GM18498 (cell line): ENCODE results near the gene ZNF862.

Source experiments
- ATAC-seq: cut with Tn5 transposase; IDR thresholded peaks from one replicate; pipeline ENCODE4 v1.9.1; 2021; ENCODE audit warnings: mild to moderate bottlenecking, moderate library complexity; ENCODE audit not compliant: unreplicated experiment

ZNF862 gene

DNA sequence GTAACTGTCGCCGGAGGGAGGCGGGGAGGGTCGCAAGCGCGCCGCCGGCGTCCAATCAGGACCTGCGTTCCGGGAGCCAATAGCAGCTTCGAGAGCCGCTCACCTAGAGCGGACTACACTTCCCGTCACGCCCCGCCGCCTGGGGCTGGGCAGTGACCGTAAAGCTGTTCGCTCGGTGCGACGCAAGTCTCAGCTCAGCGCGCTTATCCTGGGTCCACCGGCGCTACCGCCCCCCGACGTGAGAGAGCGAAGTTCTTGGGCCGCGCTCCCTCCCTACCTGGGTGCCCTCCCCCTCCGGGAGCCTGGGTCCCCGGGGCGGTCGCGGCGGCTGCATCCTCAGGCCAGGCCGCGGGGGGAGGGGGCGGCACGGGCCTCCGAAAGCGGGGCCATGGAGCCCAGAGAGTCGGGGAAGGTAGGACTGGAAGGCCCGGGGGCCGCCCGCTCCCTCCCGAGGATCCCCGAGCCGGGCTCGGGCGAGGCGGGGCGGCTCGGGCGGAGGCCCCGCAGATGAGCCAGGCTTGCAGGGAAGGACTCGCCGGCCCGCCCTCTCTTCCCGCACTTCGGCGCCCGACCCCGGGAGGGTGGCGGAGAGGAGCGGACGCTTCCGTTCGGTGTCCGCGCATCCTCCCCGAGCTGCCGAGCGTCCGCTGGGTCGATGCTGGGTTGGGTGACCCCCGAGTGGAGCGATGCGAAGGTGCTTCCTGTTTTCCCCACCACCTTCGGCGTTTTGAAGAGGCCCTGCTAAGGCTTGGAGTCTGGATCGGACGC, at the start of gene ZNF862:
TSS of gene ZNF862 (plus strand) at position 152 of the 768 bp plus-strand sequence. CDS start at position 389, 237 bp downstream.
- peak; percentile 99 for ATAC-seq

GRCh38 chr7:149789101-149789500, 49.1 kb upstream of the ZNF862 start:
- no peak for ATAC-seq

DNA sequence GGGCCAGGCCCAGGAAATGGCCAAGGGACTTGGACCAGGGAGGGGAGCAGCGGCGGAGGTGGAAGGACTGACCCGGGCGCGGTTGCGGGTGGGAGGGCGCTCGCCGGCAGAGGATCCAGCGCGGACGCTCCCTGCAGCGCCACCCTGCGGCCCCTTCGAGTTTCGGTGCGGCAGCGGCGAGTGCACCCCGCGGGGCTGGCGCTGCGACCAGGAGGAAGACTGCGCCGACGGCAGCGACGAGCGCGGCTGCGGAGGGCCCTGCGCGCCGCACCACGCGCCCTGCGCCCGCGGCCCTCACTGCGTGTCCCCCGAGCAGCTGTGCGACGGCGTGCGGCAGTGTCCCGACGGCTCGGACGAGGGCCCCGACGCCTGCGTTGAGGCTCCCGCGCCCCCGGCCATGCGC, 48.0 kb upstream of the ZNF862 start:
- ATAC-seq, result no peak

- no peak for ATAC-seq
These were observed 47.3 kb upstream of the ZNF862 start for GRCh38 chr7:149790754-149791360.

- ATAC-seq, result no peak
These were observed 46.6 kb upstream of the ZNF862 start for GRCh38 chr7:149791411-149792219.

DNA sequence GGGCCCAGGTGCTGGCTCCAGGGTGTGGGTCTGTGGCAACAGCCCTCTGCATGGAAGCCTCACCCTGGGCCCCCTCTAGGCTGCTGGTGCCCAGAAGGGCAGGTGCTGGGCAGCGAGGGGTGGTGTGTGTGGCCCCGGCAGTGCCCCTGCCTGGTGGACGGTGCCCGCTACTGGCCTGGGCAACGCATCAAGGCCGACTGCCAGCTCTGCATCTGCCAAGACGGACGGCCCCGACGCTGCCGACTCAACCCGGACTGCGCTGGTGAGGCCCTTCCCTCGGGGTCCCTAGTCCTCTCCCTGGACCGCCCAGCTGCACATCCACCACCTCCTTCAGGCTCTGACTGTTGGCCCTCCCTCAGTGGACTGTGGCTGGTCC, 46.0 kb upstream of the ZNF862 start:
- ATAC-seq, result no peak

GRCh38 chr7:149793261-149793660, 44.9 kb upstream of the ZNF862 start:
- no peak for ATAC-seq

GRCh38 chr7:149794661-149795060, 43.5 kb upstream of the ZNF862 start:
- no peak for ATAC-seq

- ATAC-seq, result no peak
These were observed 43.0 kb upstream of the ZNF862 start for GRCh38 chr7:149795126-149795525.

DNA sequence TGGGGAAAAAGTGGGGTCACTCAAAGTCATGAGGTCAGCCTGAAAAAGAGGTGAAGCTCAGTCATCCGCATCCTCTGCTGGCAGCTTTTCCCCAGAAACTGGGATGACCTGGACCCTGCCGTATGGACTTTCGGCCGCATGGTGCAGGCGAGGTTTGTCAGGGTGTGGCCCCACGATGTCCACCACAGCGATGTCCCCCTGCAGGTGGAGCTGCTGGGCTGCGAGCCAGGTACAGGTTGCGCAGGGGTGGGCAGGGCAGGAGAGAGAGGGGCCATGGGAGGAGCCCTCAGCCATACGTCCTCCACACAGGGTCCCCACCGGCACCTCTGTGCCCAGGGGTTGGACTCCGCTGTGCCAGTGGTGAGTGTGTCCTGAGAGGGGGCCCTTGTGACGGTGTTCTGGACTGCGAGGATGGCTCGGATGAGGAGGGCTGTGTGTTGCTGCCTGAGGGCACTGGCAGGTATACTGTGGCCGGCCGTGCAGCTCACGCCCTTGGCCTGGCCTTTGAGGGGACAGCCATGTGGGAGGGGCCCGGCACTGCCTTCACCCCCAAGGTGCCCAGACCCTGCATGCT, 41.8 kb upstream of the ZNF862 start:
- ATAC-seq, result no peak

DNA sequence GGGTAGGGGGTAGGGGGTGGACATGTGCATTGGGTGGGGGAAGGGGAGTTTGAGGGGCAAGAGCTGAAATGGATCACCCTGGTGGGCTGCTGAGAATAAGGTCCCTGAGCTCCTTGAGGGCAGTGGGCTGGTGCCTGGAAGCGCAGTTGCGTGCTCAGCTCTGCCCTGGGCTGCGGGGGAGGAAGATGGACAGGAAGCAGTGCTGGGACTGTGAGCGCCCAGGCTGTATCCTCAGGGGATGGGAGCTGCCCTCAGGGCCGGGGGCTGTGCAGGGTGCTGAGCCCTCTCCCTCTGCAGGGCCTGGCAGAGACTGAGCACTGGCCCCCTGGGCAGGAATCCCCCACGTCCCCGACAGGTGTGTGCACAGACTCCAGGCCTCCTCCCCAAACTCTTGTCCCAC, 40.4 kb upstream of the ZNF862 start:
- no peak for ATAC-seq

GRCh38 chr7:149799397-149800168, 38.6 kb upstream of the ZNF862 start:
- no peak for ATAC-seq

- ATAC-seq, result no peak
These were observed 38.0 kb upstream of the ZNF862 start for GRCh38 chr7:149800169-149800555.

DNA sequence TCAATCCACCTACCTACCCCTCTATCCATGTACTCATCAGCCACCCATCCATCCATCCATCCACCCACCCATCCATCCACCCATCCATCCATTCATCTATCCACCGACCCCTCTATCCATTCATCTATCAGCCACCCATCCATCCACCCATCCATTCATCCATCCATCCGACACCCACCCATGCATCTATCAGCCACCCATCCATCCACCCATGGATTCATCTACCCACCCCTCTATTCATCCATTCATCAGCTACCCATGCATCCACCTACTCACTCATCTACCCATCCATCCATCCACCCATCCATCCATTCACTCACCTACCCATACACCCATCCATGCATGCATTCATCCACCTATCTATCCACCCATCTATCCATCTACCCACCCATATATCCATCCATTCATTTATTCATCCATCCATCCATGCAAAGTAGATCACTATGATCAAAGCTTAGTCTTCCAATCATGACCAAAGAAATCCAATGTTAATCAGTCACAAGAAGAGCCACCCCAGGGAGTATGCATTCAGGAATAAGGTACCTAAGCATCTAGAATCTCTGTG, 37.1 kb upstream of the ZNF862 start:
- ATAC-seq, result no peak

DNA sequence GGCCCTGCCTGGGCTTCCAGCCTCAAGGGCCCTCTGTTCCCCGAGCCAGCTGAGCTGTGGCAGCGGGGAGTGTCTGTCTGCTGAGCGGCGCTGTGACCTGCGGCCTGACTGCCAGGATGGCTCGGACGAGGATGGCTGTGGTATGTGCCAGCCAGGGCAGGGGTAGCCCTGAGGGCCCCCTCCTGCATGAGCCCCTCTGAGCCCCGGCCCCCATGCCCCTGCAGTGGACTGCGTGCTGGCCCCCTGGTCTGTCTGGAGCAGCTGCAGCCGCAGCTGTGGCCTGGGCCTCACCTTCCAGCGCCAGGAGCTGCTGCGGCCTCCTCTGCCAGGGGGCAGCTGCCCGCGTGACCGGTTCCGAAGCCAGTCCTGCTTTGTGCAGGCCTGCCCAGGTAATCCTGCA, 36.4 kb upstream of the ZNF862 start:
- ATAC-seq, result no peak

- ATAC-seq, result no peak
These were observed 35.2 kb upstream of the ZNF862 start for GRCh38 chr7:149802966-149803365.

- ATAC-seq, result no peak
These were observed 34.6 kb upstream of the ZNF862 start for GRCh38 chr7:149803551-149804074.

DNA sequence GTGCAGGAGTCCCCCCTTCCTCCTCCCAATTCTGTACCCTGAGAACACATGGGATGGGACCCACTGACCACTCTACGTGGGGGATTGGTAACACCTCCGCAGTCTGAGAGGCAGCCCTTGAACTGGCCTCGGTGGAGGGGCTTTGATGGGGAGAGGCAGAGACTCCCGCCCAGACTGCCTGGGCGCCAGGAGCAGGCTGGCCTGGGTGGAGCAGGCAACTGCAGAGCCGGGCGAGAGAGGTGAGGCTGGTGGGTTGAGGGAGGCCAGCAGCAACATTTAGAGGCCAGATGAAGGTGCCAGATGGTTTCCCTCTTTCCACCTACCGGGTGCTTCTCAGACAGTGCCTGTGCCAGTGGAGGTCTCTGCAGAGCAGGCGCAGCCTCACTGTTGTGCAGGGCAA, 34.1 kb upstream of the ZNF862 start:
- no peak for ATAC-seq

DNA sequence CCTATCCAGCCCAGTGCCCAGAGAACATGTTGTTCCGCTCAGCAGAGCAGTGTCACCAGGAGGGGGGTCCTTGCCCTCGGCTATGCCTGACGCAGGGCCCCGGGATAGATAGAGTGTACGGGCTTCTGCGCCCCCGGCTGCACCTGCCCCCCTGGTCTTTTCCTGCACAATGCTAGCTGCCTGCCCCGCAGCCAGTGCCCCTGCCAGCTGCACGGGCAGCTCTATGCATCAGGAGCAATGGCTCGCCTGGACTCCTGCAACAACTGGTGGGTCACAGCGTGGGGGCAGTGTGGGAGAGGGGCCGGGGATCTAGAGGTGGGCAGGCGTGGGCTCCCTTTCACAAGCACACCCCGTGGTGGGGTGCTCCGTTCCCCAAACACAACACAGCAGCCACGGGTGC, 31.4 kb upstream of the ZNF862 start:
- ATAC-seq, result no peak

DNA sequence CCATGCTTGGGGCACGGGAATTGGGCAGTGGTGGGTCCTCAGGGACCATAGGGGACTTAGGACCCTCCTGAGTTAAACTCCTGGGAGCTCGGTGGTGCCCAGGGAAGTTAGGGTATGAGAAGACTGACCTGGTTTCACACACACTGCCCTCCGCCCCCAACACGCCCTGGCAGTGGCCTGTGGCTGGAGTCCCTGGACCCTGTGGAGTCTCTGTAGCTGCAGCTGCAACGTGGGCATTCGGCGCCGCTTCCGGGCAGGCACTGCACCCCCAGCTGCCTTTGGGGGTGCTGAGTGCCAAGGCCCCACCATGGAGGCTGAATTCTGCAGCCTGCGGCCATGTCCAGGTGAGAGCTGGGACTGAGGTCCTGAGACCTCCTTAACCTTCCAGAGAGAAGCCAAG, 29.9 kb upstream of the ZNF862 start:
- ATAC-seq, result no peak
